MM.1S (cell line): Measurements from ENCODE around the gene GDPGP1.

ENCODE experiments used
- DNase-seq: peaks from one replicate; pipeline ENCODE4 v3.0.0-alpha.2; 2015
- H2AFZ ChIP-seq: fragments of 300-600 bp; sonication (generic); 2 replicates; pipeline ENCODE4 v1.6.0; 2016; ENCODE audit warnings: antibody characterized with exemption, low read length
- H3F3A ChIP-seq: fragments of 300-600 bp; sonication (generic); 2 replicates; pipeline ENCODE4 v1.6.1; 2016; ENCODE audit warnings: mild to moderate bottlenecking, antibody characterized with exemption, low read length, moderate library complexity, mixed read lengths; ENCODE audit not compliant: insufficient read depth
- H3K27ac ChIP-seq: fragments of 300-600 bp; sonication (generic); 2 replicates; pipeline ENCODE4 v1.5.1; 2016; ENCODE audit warnings: mild to moderate bottlenecking, low read length
- H3K27me3 ChIP-seq: fragments of 300-600 bp; sonication (generic); replicated peaks from 2 replicates; pipeline ENCODE4 v1.6.0; 2016; ENCODE audit warnings: low read length; ENCODE audit not compliant: insufficient read depth
- H3K36me3 ChIP-seq: fragments of 300-600 bp; sonication (generic); replicated peaks from 2 replicates; pipeline ENCODE4 v1.6.1; 2016; ENCODE audit warnings: mild to moderate bottlenecking, low read length, mixed read lengths; ENCODE audit not compliant: insufficient read depth
- H3K4me1 ChIP-seq: fragments of 300-600 bp; sonication (generic); 2 replicates; pipeline ENCODE4 v1.6.1; 2016; ENCODE audit warnings: low read length, mixed read lengths
- H3K4me2 ChIP-seq: fragments of 300-600 bp; sonication (generic); 2 replicates; pipeline ENCODE4 v1.6.0; 2016; ENCODE audit warnings: low read depth, low read length
- H3K4me3 ChIP-seq: fragments of 300-600 bp; sonication (generic); 2 replicates; pipeline ENCODE4 v1.5.1; 2016; ENCODE audit warnings: low read length, mixed read lengths
- H3K79me2 ChIP-seq: fragments of 300-600 bp; sonication (generic); 2 replicates; pipeline ENCODE4 v1.6.1; 2016; ENCODE audit warnings: mixed run types, low read length, mixed read lengths
- H3K9ac ChIP-seq: fragments of 300-600 bp; sonication (generic); 2 replicates; pipeline ENCODE4 v1.6.1; 2016; ENCODE audit warnings: low read length, mixed read lengths
- H3K9me2 ChIP-seq: fragments of 300-600 bp; sonication (generic); replicated peaks from 2 replicates; pipeline ENCODE4 v1.6.1; 2016; ENCODE audit warnings: mild to moderate bottlenecking, low read length, mixed read lengths; ENCODE audit not compliant: insufficient read depth
- H3K9me3 ChIP-seq: fragments of 300-600 bp; sonication (generic); replicated peaks from 2 replicates; pipeline ENCODE4 v1.6.1; 2016; ENCODE audit warnings: mild to moderate bottlenecking, low read length, mixed read lengths; ENCODE audit not compliant: insufficient read depth
- H4K20me1 ChIP-seq: fragments of 300-600 bp; sonication (generic); 2 replicates; pipeline ENCODE4 v1.6.1; 2016; ENCODE audit warnings: mild to moderate bottlenecking, low read length, moderate library complexity, mixed read lengths; ENCODE audit not compliant: insufficient read depth
- CTCF ChIP-seq: fragments of 300-600 bp; sonication (generic); IDR thresholded peaks from 2 replicates; pipeline ENCODE4 v1.5.1; 2016; ENCODE audit warnings: antibody characterized with exemption, low read length, mixed read lengths
- EZH2 ChIP-seq: fragments of 300-600 bp; sonication (generic); optimal IDR thresholded peaks from 2 replicates; pipeline ENCODE3; 2017; ENCODE audit warnings: low read depth, mild to moderate bottlenecking, antibody characterized with exemption, low read length, mixed read lengths
- EZH2phosphoT487 ChIP-seq: fragments of 300-600 bp; sonication (generic); IDR thresholded peaks from 2 replicates; pipeline ENCODE4 v1.6.1; 2018; ENCODE audit warnings: antibody characterized with exemption, low read length

GDPGP1 gene

GRCh38 chr15:90194655-90195054 lies 39.4 kb upstream of the GDPGP1 start:
- no peaks in the 10 kb centered on the region for H4K20me1 ChIP-seq

GRCh38 chr15:90200534-90201129 lies 33.4 kb upstream of the GDPGP1 start:
- Histone ChIP-seq H3K79me2 (peaks cover 46% of the 10 kb centered on the region), H3K36me3 (no peaks in the 10 kb centered on the region), H3K4me1 (peaks cover 10% of the 10 kb centered on the region), H3K27me3 (no peaks in the 10 kb centered on the region), H3K27ac (no peak overlapping the region), H3K4me3 (peak overlapping the region; percentile 88), H3K9me3 (no peaks in the 10 kb centered on the region), H4K20me1 (no peaks in the 10 kb centered on the region), H2AFZ (peak overlapping the region; percentile 67), H3K4me2 (peak overlapping the region; percentile 95), H3F3A (peaks cover 12% of the 10 kb centered on the region; the same call in 1 of the 2 replicates), H3K9me2 (no peaks in the 10 kb centered on the region), H3K9ac (peak overlapping the region; percentile 68; the same call in 1 of the 2 replicates)
- no peak for DNase-seq
- TF ChIP-seq EZH2phosphoT487 (no peak), CTCF (no peak), EZH2 (no peak)

More at GRCh38 chr15:90194655-90195054, 39.4 kb upstream of the GDPGP1 start:
- Histone ChIP-seq H3K4me2 (no peak overlapping the region), H3K4me3 (no peak overlapping the region), H3F3A (peaks cover 27% of the 10 kb centered on the region), H3K4me1 (peaks cover 37% of the 10 kb centered on the region), H3K27ac (no peak overlapping the region), H2AFZ (no peak overlapping the region), H3K36me3 (no peaks in the 10 kb centered on the region), H3K9me3 (no peaks in the 10 kb centered on the region), H3K9me2 (no peaks in the 10 kb centered on the region), H3K79me2 (peaks cover 35% of the 10 kb centered on the region), H3K9ac (no peak overlapping the region), H3K27me3 (no peaks in the 10 kb centered on the region)
- TF ChIP-seq EZH2 (no peak), CTCF (no peak), EZH2phosphoT487 (no peak)
- no peak for DNase-seq

- peak; percentile 76 for DNase-seq
These were observed 32.7 kb upstream of the GDPGP1 start, which contains the start of gene SEMA4B for GRCh38 chr15:90201130-90201943. Gene SEMA4B (plus strand): TSS chr15:90201330. CDS start chr15:90201579, 249 bp downstream.

More at GRCh38 chr15:90201130-90201943, 32.7 kb upstream of the GDPGP1 start, which contains the start of gene SEMA4B:
- Histone ChIP-seq H3F3A (peaks cover 12% of the 10 kb centered on the region; the same call in 1 of the 2 replicates), H3K79me2 (peaks cover 53% of the 10 kb centered on the region), H3K36me3 (no peaks in the 10 kb centered on the region), H3K4me1 (peaks cover 10% of the 10 kb centered on the region), H3K9me3 (no peaks in the 10 kb centered on the region), H3K27ac (no peak within 1 kb of the TSS), H3K9me2 (no peaks in the 10 kb centered on the region), H3K4me2 (peak within 1 kb of the TSS; percentile 95), H4K20me1 (0 out of 2 replicates have a peak, but pooled peaks cover under 1% of the 10 kb centered on the region), H2AFZ (peak within 1 kb of the TSS; percentile 67), H3K27me3 (no peaks in the 10 kb centered on the region), H3K4me3 (peak within 1 kb of the TSS; percentile 88), H3K9ac (peak within 1 kb of the TSS; percentile 68; the same call in 1 of the 2 replicates)
- TF ChIP-seq CTCF, result no peak
- TF ChIP-seq EZH2phosphoT487, result no peak
- no peak for TF ChIP-seq EZH2
